B cell (primary cell): Measurements from ENCODE around the gene MGAT2. TPM values are rescaled to one million over a fixed set of nuclear protein-coding genes. Genes with fewer than 3 reads are reported as not detected.

Experiments used
- ATAC-seq: fragments of 200-7000 bp; cut with Tn5 transposase; one replicate; pipeline ENCODE4 v1.10.0; 2021; ENCODE audit warnings: low read depth, mild to moderate bottlenecking, moderate number of reproducible peaks, moderate library complexity
- CTCF ChIA-PET: fragments of 350-600 bp; sonication (Branson Sonifier 250); formaldehyde crosslinking; loops from one replicate; lab custom pipeline; 2021; ENCODE audit warnings: antibody characterized with exemption, inconsistent platforms; lab: Charles Lee
- POLR2A ChIA-PET: fragments of 350-600 bp; sonication (Branson Sonifier 250); formaldehyde crosslinking; loops from one replicate; lab custom pipeline; 2021; ENCODE audit warnings: antibody characterized with exemption; lab: Charles Lee
- DNase-seq: peaks from one replicate; pipeline ENCODE4 v3.0.0; 2013
- H2AFZ ChIP-seq: 2 replicates; pipeline ENCODE4 v1.6.1; 2012; ENCODE audit warnings: mild to moderate bottlenecking, low read depth, low read length; ENCODE audit not compliant: insufficient read depth, poor library complexity, severe bottlenecking
- H3K27ac ChIP-seq, 2 donors: 1 replicate in 1 of 2; 2 replicates in 1 of 2; pipeline ENCODE4 v1.5.1; 2012 to 2013; ENCODE audit warnings: low read length in 2 of 2, mild to moderate bottlenecking in 2 of 2, moderate library complexity in 1 of 2
- H3K27me3 ChIP-seq, 4 experiments: fragments of 200-600 bp in 1 of 4; sonication (generic) in 1 of 4; replicated peaks in 1 of 4; 1 replicate in 2 of 4; 2 replicates in 2 of 4; pipeline versions ENCODE4 v1.6.1 to v1.7.0; 2013 to 2016; ENCODE audit warnings: low read length in 3 of 4, mild to moderate bottlenecking in 2 of 4, mixed read lengths in 1 of 4, moderate library complexity in 1 of 4; ENCODE audit not compliant: insufficient read depth in 4 of 4, control insufficient read depth in 3 of 4; ENCODE audit errors: control extremely low read depth in 1 of 4
- H3K36me3 ChIP-seq, 2 experiments: replicated peaks in 1 of 2; 1 replicate in 1 of 2; 2 replicates in 1 of 2; pipeline versions ENCODE4 v1.6.1 to v1.7.1; 2013; ENCODE audit warnings: low read length in 1 of 2; ENCODE audit not compliant: insufficient read depth in 2 of 2, control insufficient read depth in 1 of 2; ENCODE audit errors: control extremely low read depth in 1 of 2, extremely low read depth in 1 of 2
- H3K4me1 ChIP-seq, 2 donors: fragments of 200-600 bp in 1 of 2; sonication (generic) in 1 of 2; 1 replicate in 1 of 2; 2 replicates in 1 of 2; pipeline versions ENCODE4 v1.5.1 to v1.6.1; 2013 to 2017; ENCODE audit warnings: low read length in 2 of 2; ENCODE audit not compliant: control insufficient read depth in 2 of 2, insufficient read depth in 2 of 2
- H3K4me2 ChIP-seq: replicated peaks from 2 replicates; pipeline ENCODE3; 2012; ENCODE audit warnings: mild to moderate bottlenecking, low read depth, low read length; ENCODE audit not compliant: poor library complexity, severe bottlenecking
- H3K4me3 ChIP-seq, 5 experiments: fragments of 200-600 bp in 1 of 5; sonication (generic) in 1 of 5; 1 replicate in 3 of 5; 2 replicates in 2 of 5; pipeline versions ENCODE4 v1.5.1 to v1.7.0; 2011 to 2016; ENCODE audit warnings: low read length in 4 of 5, mild to moderate bottlenecking in 4 of 5, low read depth in 2 of 5, control low read depth in 1 of 5, moderate library complexity in 1 of 5; ENCODE audit not compliant: insufficient read depth in 1 of 5; ENCODE audit errors: control extremely low read depth in 1 of 5, extremely low read depth in 1 of 5
- H3K79me2 ChIP-seq: fragments of 200-600 bp; sonication (generic); one replicate; pipeline ENCODE4 v1.6.0; 2016; ENCODE audit warnings: low read length; ENCODE audit not compliant: control insufficient read depth, insufficient read depth
- H3K9ac ChIP-seq: fragments of 200-600 bp; sonication (generic); 2 replicates; pipeline ENCODE4 v1.6.1; 2017; ENCODE audit warnings: mild to moderate bottlenecking, low read length, moderate library complexity
- H3K9me3 ChIP-seq, 3 donors: one replicate each; pipeline versions ENCODE4 v1.6.1 to v1.7.1; 2013; ENCODE audit warnings: low read length in 2 of 3; ENCODE audit not compliant: control insufficient read depth in 2 of 3, insufficient read depth in 1 of 3; ENCODE audit errors: control extremely low read depth in 1 of 3
- H4K20me1 ChIP-seq: 2 replicates; pipeline ENCODE4 v1.6.0; 2012; ENCODE audit warnings: mild to moderate bottlenecking, low read length; ENCODE audit not compliant: insufficient read depth, control insufficient read depth, poor library complexity, severe bottlenecking
- H3K27ac Mint-ChIP-seq: one replicate; pipeline ENCODE4 v1.8.0; 2021; ENCODE audit warnings: mixed read lengths
- H3K27me3 Mint-ChIP-seq: one replicate; pipeline ENCODE4 v1.8.0; 2021; ENCODE audit warnings: mixed read lengths
- H3K4me1 Mint-ChIP-seq: one replicate; pipeline ENCODE4 v1.8.0; 2021; ENCODE audit warnings: mixed read lengths
- H3K4me3 Mint-ChIP-seq: one replicate; pipeline ENCODE4 v1.8.0; 2021; ENCODE audit warnings: mixed read lengths
- H3K9me3 Mint-ChIP-seq: one replicate; pipeline ENCODE4 v1.8.0; 2022; ENCODE audit warnings: mixed read lengths; ENCODE audit not compliant: insufficient read depth
- CTCF ChIP-seq: fragments of 200-600 bp; IDR thresholded peaks from one replicate; pipeline ENCODE4 v1.8.0; 2022; ENCODE audit warnings: antibody characterized with exemption, mild to moderate bottlenecking
- EZH2 ChIP-seq: IDR thresholded peaks from 2 replicates; pipeline ENCODE4 v1.6.1; 2012; ENCODE audit warnings: borderline replicate concordance, low read depth, mild to moderate bottlenecking, moderate library complexity, low read length; ENCODE audit not compliant: insufficient read depth, poor library complexity, severe bottlenecking
- WGBS: methylation state at CpG from one replicate; pipeline ENCODE4 v1.1.5; 2013; ENCODE audit warnings: missing lambda C conversion rate; ENCODE audit not compliant: insufficient coverage; 5-methylcytosine and 5-hydroxymethylcytosine counted together
- intact Hi-C: fragments of 100-400 bp; cut with micrococcal nuclease; formaldehyde crosslinking; loops from one replicate; pipeline ENCODE4 v1.10.0; 2022
- polyA plus RNA-seq: library from polyadenylated mRNA; depleted of rRNA; stranded (reverse); fragments of >200 nt; gene quantifications from 2 replicates; pipeline ENCODE4 v1.2.3, GENCODE V29; 2012
- total RNA-seq, 2 donors: library from RNA; stranded (reverse); fragments of 120-200 nt in 1 of 2; gene quantifications; 1 replicate in 1 of 2; 2 replicates in 1 of 2; pipeline versions ENCODE4 v1.2.3 to v1.2.4, GENCODE V29; 2013 to 2022

Gene MGAT2
- total and polyA plus RNA-seq, 2 donors (not counting 1 experiment from before 2014, with no cell fraction given) = 12.3 to 39.9 TPM

- Mint-ChIP-seq H3K27ac (peak overlapping the region; percentile 83), H3K27me3 (no peaks in the 10 kb centered on the region), H3K9me3 (no peaks in the 10 kb centered on the region), H3K4me3 (peak overlapping the region; percentile 76), H3K4me1 (peaks cover 58% of the 10 kb centered on the region)
- DNase-seq = no peak
- Histone ChIP-seq H2AFZ (no peak overlapping the region), H3K27me3 (no peaks in the 10 kb centered on the region), H3K9ac (no peak overlapping the region), H3K4me1 (peaks cover 23 to 30% of the 10 kb centered on the region in 2 donors), H3K9me3 (no peaks in the 10 kb centered on the region), H3K4me3 (no peak overlapping the region), H3K79me2 (peaks cover 81% of the 10 kb centered on the region), H3K4me2 (peak overlapping the region; percentile 89), H3K36me3 (peaks cover 0 to 24% of the 10 kb centered on the region in 2 experiments), H3K27ac (peak overlapping the region in 1 of 2 donors; percentile 97), H4K20me1 (peaks cover 20% of the 10 kb centered on the region)
- TF ChIP-seq EZH2 = no peak
- no peak for TF ChIP-seq CTCF
- WGBS = 89% methylated on average over 1 of the region's 1 CpG
- POLR2A ChIA-PET = no interaction called here
- intact Hi-C loops = no loop called here
- CTCF ChIA-PET = no interaction called here
- ATAC-seq = no peak
These were observed 16.3 kb downstream of the MGAT2 start for GRCh38 chr14:49636866-49637265.

GRCh38 chr14:49637534-49638078 is 17.0 kb downstream of the MGAT2 start:
- WGBS = no CpG with 5 or more reads among the region's 3 CpGs
- H3K27me3 ChIP-seq = no peaks in the 10 kb centered on the region
- H3K27me3 Mint-ChIP-seq = no peaks in the 10 kb centered on the region
- no peaks in the 10 kb centered on the region for H3K9me3 Mint-ChIP-seq
- H3K4me1 ChIP-seq = peaks cover 26 to 27% of the 10 kb centered on the region in 2 donors
- TF ChIP-seq EZH2 (no peak), CTCF (no peak)
- no peak overlapping the region for H2AFZ ChIP-seq
- H3K27ac Mint-ChIP-seq = peak overlapping the region; percentile 5
- H3K27ac ChIP-seq = no peak overlapping the region
- peaks cover 81% of the 10 kb centered on the region for H3K79me2 ChIP-seq
- H3K4me3 Mint-ChIP-seq = no peak overlapping the region
- peaks cover 61% of the 10 kb centered on the region for H3K4me1 Mint-ChIP-seq
- ChIA-PET CTCF (interaction anchor here (0.7 kb wide), 1 partner anchor 1152 kb away, joined by 3 read pairs; no protein-coding TSS in a partner anchor), POLR2A (no interaction called here)
- H4K20me1 ChIP-seq = peaks cover 20% of the 10 kb centered on the region
- H3K36me3 ChIP-seq = peaks cover 0 to 24% of the 10 kb centered on the region in 2 experiments
- H3K9me3 ChIP-seq = no peaks in the 10 kb centered on the region
- no peak overlapping the region for H3K9ac ChIP-seq
- H3K4me2 ChIP-seq = no peak overlapping the region
- no peak for DNase-seq
- intact Hi-C loops = no loop called here
- H3K4me3 ChIP-seq = no peak overlapping the region
- ATAC-seq = no peak
